Embryonic facial prominence (tissue), 1 donor: ENCODE measurements around the gene RAB31.

Experiments
- DNase-seq: peaks from one replicate; pipeline ENCODE4 v3.0.0-alpha.2; 2016; ENCODE audit errors: extremely low spot score

RAB31 gene

GRCh38 chr18:9694174-9694573, 13.9 kb upstream of the RAB31 start:
- no peak for DNase-seq

- DNase-seq, result no peak
Observed at GRCh38 chr18:9694952-9695495, 13.1 kb upstream of the RAB31 start.

- DNase-seq, result no peak
Observed at GRCh38 chr18:9695605-9696004, 12.5 kb upstream of the RAB31 start.

GRCh38 chr18:9696112-9696511, 12.0 kb upstream of the RAB31 start:
- no peak for DNase-seq

- DNase-seq, result no peak
Observed at GRCh38 chr18:9696701-9697100, 11.4 kb upstream of the RAB31 start.

GRCh38 chr18:9697121-9697520, 11.0 kb upstream of the RAB31 start:
- DNase-seq, result no peak

GRCh38 chr18:9698497-9698896, 9.6 kb upstream of the RAB31 start:
- DNase-seq, result no peak

GRCh38 chr18:9700261-9700796, 7.8 kb upstream of the RAB31 start:
- no peak for DNase-seq

- DNase-seq, result no peak
Observed at GRCh38 chr18:9701609-9702349, 6.3 kb upstream of the RAB31 start.

GRCh38 chr18:9704233-9705118, 3.6 kb upstream of the RAB31 start:
- no peak for DNase-seq

GRCh38 chr18:9705183-9705829, 2.8 kb upstream of the RAB31 start:
- no peak for DNase-seq

- no peak for DNase-seq
Observed at GRCh38 chr18:9706081-9706935, 1.8 kb upstream of the RAB31 start.

- no peak for DNase-seq
Observed at GRCh38 chr18:9707381-9708056, 582 bp upstream of the RAB31 start.

- no peak for DNase-seq
Observed at GRCh38 chr18:9708434-9709303, 568 bp downstream of the RAB31 start.

- no peak for DNase-seq
Observed at GRCh38 chr18:9709304-9709877, 1.3 kb downstream of the RAB31 start.

GRCh38 chr18:9710037-9710436, 1.9 kb downstream of the RAB31 start:
- DNase-seq, result no peak

GRCh38 chr18:9711361-9712129, 3.4 kb downstream of the RAB31 start:
- DNase-seq, result no peak

- no peak for DNase-seq
Observed at GRCh38 chr18:9712130-9712577, 4.1 kb downstream of the RAB31 start.
